ENCODE data around the gene PLCB1.
A peak's percentile ranks its signal among the peaks of the same experiment; 100 is the strongest.

PLCB1 gene

GRCh38 chr20:8121666-8122065 is 10.4 kb upstream of the PLCB1 start:
- no peaks in the 10 kb centered on the region for H3K4me1 Mint-ChIP-seq (ENCODE audit: low read depth)
- no peaks in the 10 kb centered on the region for H3K36me3 Mint-ChIP-seq (ENCODE audit: low read depth)
- no peak overlapping the region for H3K27ac Mint-ChIP-seq
- no peak overlapping the region for H3K4me3 Mint-ChIP-seq
- intact Hi-C loops (cut with micrococcal nuclease), result no loop called here
- no peaks in the 10 kb centered on the region for H3K27me3 Mint-ChIP-seq
- no peaks in the 10 kb centered on the region for H3K9me3 Mint-ChIP-seq

- intact Hi-C loops (cut with micrococcal nuclease), result no loop called here
- Mint-ChIP-seq H3K9me3 (no peaks in the 10 kb centered on the region), H3K4me1 (ENCODE audit: low read depth) (peaks cover under 1% of the 10 kb centered on the region), H3K4me3 (no peak overlapping the region), H3K27me3 (no peaks in the 10 kb centered on the region), H3K36me3 (ENCODE audit: low read depth) (no peaks in the 10 kb centered on the region), H3K27ac (no peak overlapping the region)
Measured at GRCh38 chr20:8124639-8125038, 7.4 kb upstream of the PLCB1 start.

GRCh38 chr20:8126181-8126580 is 5.9 kb upstream of the PLCB1 start:
- Mint-ChIP-seq H3K4me1 (ENCODE audit: low read depth) (peaks cover 5% of the 10 kb centered on the region), H3K27me3 (peaks cover 4% of the 10 kb centered on the region), H3K36me3 (ENCODE audit: low read depth) (no peaks in the 10 kb centered on the region), H3K27ac (no peak overlapping the region), H3K9me3 (no peaks in the 10 kb centered on the region), H3K4me3 (no peak overlapping the region)
- intact Hi-C loops (cut with micrococcal nuclease), result no loop called here

DNA sequence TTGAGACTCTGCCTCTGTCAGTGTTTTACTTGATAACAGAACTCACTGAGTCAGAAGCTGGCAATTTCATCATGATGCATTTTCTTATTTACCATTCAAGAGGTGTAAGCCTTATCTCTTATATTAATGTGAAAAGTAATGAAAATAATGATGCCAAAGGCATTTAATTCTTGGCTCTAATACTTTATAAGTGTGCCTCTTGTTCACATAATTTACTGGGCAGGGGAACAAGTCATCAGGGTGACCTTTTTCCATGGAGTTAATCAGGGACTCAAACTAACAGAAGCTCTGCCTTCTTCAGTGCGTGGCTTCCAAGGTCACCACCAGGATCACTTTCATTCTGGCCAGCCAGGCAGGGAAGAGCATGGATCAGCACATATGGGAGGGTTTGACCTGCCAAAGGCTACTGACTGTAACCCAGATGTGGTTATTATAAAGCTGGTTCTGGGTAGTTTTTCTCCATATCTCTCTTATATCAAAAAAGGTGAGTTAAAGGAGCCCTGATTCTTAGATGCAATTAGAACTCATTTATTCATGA is 5.2 kb upstream of the PLCB1 start:
- Mint-ChIP-seq H3K27ac (no peak overlapping the region), H3K4me1 (ENCODE audit: low read depth) (peaks cover 10% of the 10 kb centered on the region), H3K4me3 (no peak overlapping the region), H3K36me3 (ENCODE audit: low read depth) (no peaks in the 10 kb centered on the region), H3K9me3 (no peaks in the 10 kb centered on the region), H3K27me3 (peaks cover 11% of the 10 kb centered on the region)
- intact Hi-C loops (cut with micrococcal nuclease), result no loop called here

DNA sequence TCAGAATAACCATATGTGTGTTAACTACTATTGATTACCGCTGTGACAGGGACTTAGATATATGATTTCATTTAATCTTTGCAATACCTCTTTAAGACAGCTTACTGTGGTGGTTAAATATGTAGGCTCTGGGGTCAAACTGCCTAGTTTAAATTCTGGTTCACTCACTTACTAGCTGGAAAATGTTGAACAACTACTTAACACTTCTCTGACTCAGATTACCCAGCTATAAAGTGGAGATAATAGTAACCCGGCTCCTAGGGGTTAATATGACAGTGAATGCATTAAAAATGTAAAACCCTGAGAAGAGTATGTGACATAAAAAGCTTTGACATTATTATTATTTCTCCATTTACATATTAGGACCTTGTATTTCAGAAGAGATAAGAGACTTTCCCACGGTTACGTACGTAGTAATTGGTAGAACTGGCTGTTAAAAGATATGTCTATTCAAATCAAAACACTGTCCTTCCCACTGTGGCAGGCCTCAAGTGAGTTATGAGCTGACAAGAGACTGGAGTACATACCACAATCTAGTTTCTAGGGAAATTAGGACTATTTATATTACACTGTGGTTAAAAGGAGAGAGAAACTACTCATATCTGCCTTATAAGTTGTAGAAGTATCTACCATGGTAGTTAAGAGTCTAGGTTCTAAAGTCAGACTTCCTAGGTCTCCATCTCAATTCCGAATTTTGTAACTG is 4.4 kb upstream of the PLCB1 start:
- Mint-ChIP-seq H3K27me3 (peaks cover 11% of the 10 kb centered on the region), H3K4me3 (no peak overlapping the region), H3K27ac (no peak overlapping the region), H3K4me1 (ENCODE audit: low read depth) (peaks cover 12% of the 10 kb centered on the region), H3K36me3 (ENCODE audit: low read depth) (no peaks in the 10 kb centered on the region), H3K9me3 (no peaks in the 10 kb centered on the region)
- intact Hi-C loops (cut with micrococcal nuclease), result no loop called here

- intact Hi-C loops (cut with micrococcal nuclease), result no loop called here
Measured at GRCh38 chr20:8128291-8129060, 3.6 kb upstream of the PLCB1 start.

GRCh38 chr20:8129211-8129976 is 2.7 kb upstream of the PLCB1 start:
- intact Hi-C loops (cut with micrococcal nuclease), result no loop called here
- Mint-ChIP-seq H3K9me3 (no peaks in the 10 kb centered on the region), H3K27ac (no peak overlapping the region), H3K4me1 (ENCODE audit: low read depth) (peaks cover 28% of the 10 kb centered on the region), H3K27me3 (peaks cover 20% of the 10 kb centered on the region), H3K4me3 (no peak overlapping the region), H3K36me3 (ENCODE audit: low read depth) (no peaks in the 10 kb centered on the region)

More at GRCh38 chr20:8128291-8129060, 3.6 kb upstream of the PLCB1 start:
- Mint-ChIP-seq H3K27ac (no peak overlapping the region), H3K36me3 (ENCODE audit: low read depth) (no peaks in the 10 kb centered on the region), H3K9me3 (no peaks in the 10 kb centered on the region), H3K4me3 (no peak overlapping the region), H3K27me3 (peaks cover 19% of the 10 kb centered on the region), H3K4me1 (ENCODE audit: low read depth) (peaks cover 19% of the 10 kb centered on the region)

- Mint-ChIP-seq H3K27ac (no peak overlapping the region), H3K4me3 (no peak overlapping the region), H3K36me3 (ENCODE audit: low read depth) (no peaks in the 10 kb centered on the region), H3K4me1 (ENCODE audit: low read depth) (peaks cover 40% of the 10 kb centered on the region), H3K9me3 (no peaks in the 10 kb centered on the region), H3K27me3 (peaks cover 20% of the 10 kb centered on the region)
- intact Hi-C loops (cut with micrococcal nuclease), result loop anchor here (5.0 kb wide), 2 partner anchors 89 to 396 kb away; no protein-coding TSS in a partner anchor
Measured at GRCh38 chr20:8130840-8131526, 1.1 kb upstream of the PLCB1 start.

DNA sequence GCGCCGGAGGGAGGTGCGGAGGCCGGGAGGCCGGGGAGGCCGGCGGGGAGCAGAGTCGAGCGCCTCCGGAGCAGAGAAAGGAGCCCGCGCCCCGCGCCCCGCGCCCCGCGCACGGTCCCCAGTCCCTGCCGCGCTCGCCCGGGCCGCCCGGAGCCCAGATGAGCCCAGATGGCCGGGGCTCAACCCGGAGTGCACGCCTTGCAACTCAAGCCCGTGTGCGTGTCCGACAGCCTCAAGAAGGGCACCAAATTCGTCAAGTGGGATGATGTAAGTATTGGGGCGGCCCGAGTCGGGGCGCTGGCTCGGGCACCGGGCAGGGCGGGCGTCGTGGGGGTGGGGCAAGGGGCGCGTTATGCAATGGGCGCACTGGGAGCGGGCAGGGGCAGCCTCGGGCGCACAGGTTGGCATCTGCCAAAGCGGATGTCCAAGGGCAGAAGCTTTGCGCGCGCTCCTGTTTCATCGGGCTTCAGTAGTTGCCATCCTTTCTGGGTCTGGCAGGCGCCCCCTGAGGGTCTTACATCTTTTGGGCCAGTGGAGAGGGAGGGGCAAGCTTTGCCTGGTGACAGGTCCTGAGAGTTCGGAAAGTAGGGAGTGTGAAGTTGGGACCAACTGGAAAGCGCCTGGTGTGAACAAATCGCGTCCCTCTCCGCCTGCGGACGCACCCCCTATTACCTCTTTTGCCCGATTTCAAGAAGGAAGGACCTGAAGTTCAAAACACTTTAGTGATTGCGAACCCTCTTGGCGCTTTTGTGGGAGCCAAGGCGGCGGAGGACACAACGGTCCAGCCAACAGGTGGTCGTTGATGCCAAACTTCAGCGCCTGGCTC is 631 bp downstream of the PLCB1 start:
- Mint-ChIP-seq H3K9me3 (no peaks in the 10 kb centered on the region), H3K27me3 (peaks cover 20% of the 10 kb centered on the region), H3K4me1 (ENCODE audit: low read depth) (peaks cover 40% of the 10 kb centered on the region), H3K4me3 (peak overlapping the region; percentile 79), H3K36me3 (ENCODE audit: low read depth) (no peaks in the 10 kb centered on the region), H3K27ac (peak overlapping the region; percentile 23)
- intact Hi-C loops (cut with micrococcal nuclease), result loop anchor here (1.0 to 5.0 kb wide), 5 partner anchors 90 to 589 kb away; no protein-coding TSS in a partner anchor

- intact Hi-C loops (cut with micrococcal nuclease), result loop anchor here (1.0 to 5.0 kb wide), 4 partner anchors 91 to 588 kb away; no protein-coding TSS in a partner anchor
- peak overlapping the region; percentile 23 for H3K27ac Mint-ChIP-seq
- H3K9me3 Mint-ChIP-seq, result no peaks in the 10 kb centered on the region
- peaks cover 40% of the 10 kb centered on the region for H3K4me1 Mint-ChIP-seq (ENCODE audit: low read depth)
- no peaks in the 10 kb centered on the region for H3K36me3 Mint-ChIP-seq (ENCODE audit: low read depth)
- H3K27me3 Mint-ChIP-seq, result peaks cover 20% of the 10 kb centered on the region
- H3K4me3 Mint-ChIP-seq, result peak overlapping the region; percentile 79
Measured at GRCh38 chr20:8133310-8133768, 1.3 kb downstream of the PLCB1 start.

GRCh38 chr20:8133851-8134451 is 1.9 kb downstream of the PLCB1 start:
- Mint-ChIP-seq H3K9me3 (no peaks in the 10 kb centered on the region), H3K4me1 (ENCODE audit: low read depth) (peaks cover 40% of the 10 kb centered on the region), H3K27me3 (peaks cover 20% of the 10 kb centered on the region), H3K36me3 (ENCODE audit: low read depth) (no peaks in the 10 kb centered on the region), H3K4me3 (no peak overlapping the region), H3K27ac (no peak overlapping the region)
- intact Hi-C loops (cut with micrococcal nuclease), result loop anchor here (1.0 to 5.0 kb wide), 4 partner anchors 92 to 587 kb away; no protein-coding TSS in a partner anchor

DNA sequence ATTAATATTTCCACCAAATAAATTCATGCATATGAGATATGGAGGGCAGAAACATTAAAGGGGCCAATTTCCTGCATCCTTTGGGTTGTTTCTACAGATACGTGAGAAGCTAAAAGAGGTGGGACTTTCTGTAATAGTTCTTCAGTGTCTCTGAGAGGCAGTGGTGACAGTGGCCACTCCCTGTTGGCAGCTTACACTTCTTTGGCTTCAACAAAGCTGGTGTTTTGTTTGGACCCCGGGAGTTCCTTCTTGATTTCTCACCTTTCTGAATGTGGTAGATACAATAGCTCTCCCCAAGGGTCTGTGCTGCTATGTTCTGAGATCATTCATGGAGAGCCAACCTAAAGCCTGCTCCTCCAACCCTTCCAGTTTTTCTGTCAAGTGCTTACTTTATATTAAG is 7.8 kb downstream of the PLCB1 start:
- intact Hi-C loops (cut with micrococcal nuclease), result no loop called here
- Mint-ChIP-seq H3K4me1 (ENCODE audit: low read depth) (peaks cover 16% of the 10 kb centered on the region), H3K27me3 (no peaks in the 10 kb centered on the region)

More for the DNA sequence above, 7.8 kb downstream of the PLCB1 start:
- Mint-ChIP-seq H3K9me3 (no peaks in the 10 kb centered on the region), H3K4me3 (no peak overlapping the region), H3K36me3 (ENCODE audit: low read depth) (no peaks in the 10 kb centered on the region), H3K27ac (no peak overlapping the region)

Measured in dendritic cell treated with granulocyte-macrophage colony-stimulating factor and Interleukin-4, amounts not matched to agents 40 ng/mL and 50 ng/mL, for 4 days (primary cell).